K562 (cell line): ENCODE measurements around the gene FAM167B. TPM values are rescaled to one million over a fixed set of nuclear protein-coding genes. Genes with fewer than 3 reads are reported as not detected.

Experiments
- ADNP ChIP-seq: fragments of 200-800 bp; sonication (Bioruptor generic); IDR thresholded peaks from 2 replicates; pipeline ENCODE4 v1.6.1; 2016; ENCODE audit warnings: missing genetic modification characterization, missing compliant biosample characterization
- BACH1 ChIP-seq: fragments of 200-800 bp; sonication (Bioruptor generic); IDR thresholded peaks from 2 replicates; pipeline ENCODE4 v1.6.1; 2016; ENCODE audit warnings: missing genetic modification characterization, missing compliant biosample characterization
- BDP1 ChIP-seq: IDR thresholded peaks from 3 replicates; pipeline ENCODE4 v1.6.1; 2011; ENCODE audit not compliant: insufficient read length, insufficient read depth
- CREBBP ChIP-seq: IDR thresholded peaks from one replicate; pipeline ENCODE4 v1.6.1; 2012; ENCODE audit warnings: low read depth, mild to moderate bottlenecking, control low read depth, inconsistent platforms, low read length
- CTBP1 ChIP-seq: fragments of 450-650 bp; IDR thresholded peaks from 2 replicates; pipeline ENCODE4 v1.6.1; 2016; ENCODE audit warnings: borderline replicate concordance
- GABPB2 ChIP-seq: fragments of 250-450 bp; sonication (Bioruptor Pico); conservative IDR thresholded peaks from 2 replicates; pipeline ENCODE4 v1.5.1; 2021; ENCODE audit warnings: mild to moderate bottlenecking
- HDAC2 ChIP-seq: fragments of 450-650 bp; IDR thresholded peaks from 2 replicates; pipeline ENCODE4 v1.6.1; 2016; ENCODE audit warnings: mild to moderate bottlenecking
- POLR2AphosphoS2 ChIP-seq: IDR thresholded peaks from 2 replicates; pipeline ENCODE4 v1.6.1; 2012; ENCODE audit warnings: low read length, improper control_type of control experiment
- SIN3B ChIP-seq: fragments of 450-650 bp; IDR thresholded peaks from 2 replicates; pipeline ENCODE4 v1.6.1; 2017; ENCODE audit warnings: low read depth, mild to moderate bottlenecking, moderate library complexity
- SMARCA5 ChIP-seq: fragments of 450-650 bp; IDR thresholded peaks from 2 replicates; pipeline ENCODE4 v1.6.1; 2016
- SNRNP70 ChIP-seq: fragments of 200-400 bp; formaldehyde crosslinking; optimal IDR thresholded peaks from 2 replicates; pipeline ENCODE3; 2017; ENCODE audit warnings: low read depth, low read length
- TBP ChIP-seq: optimal IDR thresholded peaks from 2 replicates; pipeline ENCODE3; 2011; ENCODE audit warnings: low read depth, low read length, improper control_type of control experiment
- polyA plus RNA-seq, 8 experiments: library from polyadenylated mRNA; depleted of rRNA in 4 of 8; stranded (reverse) in 5 of 8; unstranded in 3 of 8; fragments of >200 nt; fragmentation: Nextera tagmentation in 2 of 8; fragmentation: Illumina TruSeq in 1 of 8; extraction: Ambion mirVana in 2 of 8; extraction: Trizol in 1 of 8; gene quantifications; 2 replicates each; pipeline versions ENCODE4 v1.2.1 to v1.2.3, GENCODE V29; 2011 to 2014; ENCODE audit warnings: inconsistent platforms in 1 of 8, missing spikeins in 1 of 8
- total RNA-seq, 7 experiments: library from RNA; depleted of rRNA in 6 of 7; stranded (reverse); fragments of >200 nt in 6 of 7; fragmentation: Illumina TruSeq in 2 of 7; extraction: Trizol in 2 of 7; gene quantifications; 2 replicates each; pipeline versions ENCODE4 v1.2.1 to v1.2.3, GENCODE V29; 2011 to 2021; ENCODE audit warnings: low replicate concordance in 1 of 7
- TF ChIP-seq, protein P1 (sequence below): fragments of 450-650 bp; IDR thresholded peaks from 2 replicates; pipeline ENCODE4 v1.7.0; 2016; ENCODE audit warnings: borderline replicate concordance
- TF ChIP-seq, protein P2 (sequence below): fragments of 200-800 bp; sonication (Bioruptor generic); IDR thresholded peaks from 2 replicates; pipeline ENCODE4 v1.6.1; 2016; ENCODE audit warnings: missing genetic modification characterization, missing compliant biosample characterization
- TF ChIP-seq, protein P3 (sequence below): fragments of 450-650 bp; IDR thresholded peaks from one replicate; pipeline ENCODE4 v1.6.1; 2018; ENCODE audit warnings: mild to moderate bottlenecking, moderate library complexity; ENCODE audit not compliant: partially characterized antibody
- TF ChIP-seq, protein P4 (sequence below): fragments of 250-450 bp; sonication (Bioruptor Pico); IDR thresholded peaks from 2 replicates; pipeline ENCODE4 v1.6.1; 2021; ENCODE audit warnings: mild to moderate bottlenecking
- TF ChIP-seq, protein P5 (sequence below): fragments of 250-450 bp; sonication (Bioruptor Pico); IDR thresholded peaks from 2 replicates; pipeline ENCODE4 v1.5.1; 2021; ENCODE audit warnings: mild to moderate bottlenecking
- TF ChIP-seq, protein P6 (sequence below): fragments of 250-450 bp; sonication (Bioruptor Pico); IDR thresholded peaks from 2 replicates; pipeline ENCODE4 v1.9.0; 2021; ENCODE audit warnings: mild to moderate bottlenecking

The FAM167B gene
- total and polyA plus RNA-seq, 9 of the 15 experiments (the other 6 are each of a cell fraction or from before 2014, with no cell fraction given) = not detected

DNA sequence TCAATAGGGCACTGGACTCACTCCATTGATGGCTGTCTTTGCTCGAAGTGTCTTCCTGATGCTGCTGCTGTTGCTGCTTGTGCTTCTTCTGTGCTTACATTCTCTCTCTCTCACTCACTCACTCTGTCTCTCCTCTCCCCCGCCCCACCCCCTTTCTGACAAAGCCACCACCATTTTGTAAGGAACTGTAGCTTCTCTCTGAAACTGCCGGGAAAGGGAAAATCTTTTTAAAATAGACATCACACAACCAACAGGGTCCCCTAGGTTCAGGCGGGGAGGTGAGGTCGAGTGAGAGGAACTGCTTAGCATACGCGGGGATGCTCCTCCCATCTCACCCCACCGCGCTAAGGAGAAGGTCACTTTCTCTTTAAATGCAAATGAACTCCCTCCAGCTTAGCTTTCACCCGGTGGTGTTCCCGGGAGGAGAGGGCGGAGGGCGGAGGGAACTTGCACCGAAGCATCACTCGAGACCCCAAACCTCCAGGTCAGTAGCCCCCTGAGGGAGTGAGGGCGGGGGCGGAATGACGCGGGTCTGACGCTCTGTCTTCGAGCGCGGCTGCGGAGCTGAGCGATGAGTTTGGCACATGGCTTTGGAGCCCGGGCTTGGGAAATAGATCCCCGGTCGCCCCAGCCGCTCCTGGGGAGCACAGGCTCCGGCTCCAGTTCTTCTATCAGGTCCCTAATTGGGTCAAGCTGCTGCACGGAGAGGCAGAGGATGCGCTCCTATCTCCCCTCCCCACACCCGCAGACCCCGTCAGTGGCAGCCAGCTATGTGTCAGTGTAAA is 46.6 kb upstream of the FAM167B start, which contains the start of gene CCDC28B (continued):
- no peak for TF ChIP-seq ADNP
- no peak for TF ChIP-seq SIN3B
- TF ChIP-seq, protein P1, sequence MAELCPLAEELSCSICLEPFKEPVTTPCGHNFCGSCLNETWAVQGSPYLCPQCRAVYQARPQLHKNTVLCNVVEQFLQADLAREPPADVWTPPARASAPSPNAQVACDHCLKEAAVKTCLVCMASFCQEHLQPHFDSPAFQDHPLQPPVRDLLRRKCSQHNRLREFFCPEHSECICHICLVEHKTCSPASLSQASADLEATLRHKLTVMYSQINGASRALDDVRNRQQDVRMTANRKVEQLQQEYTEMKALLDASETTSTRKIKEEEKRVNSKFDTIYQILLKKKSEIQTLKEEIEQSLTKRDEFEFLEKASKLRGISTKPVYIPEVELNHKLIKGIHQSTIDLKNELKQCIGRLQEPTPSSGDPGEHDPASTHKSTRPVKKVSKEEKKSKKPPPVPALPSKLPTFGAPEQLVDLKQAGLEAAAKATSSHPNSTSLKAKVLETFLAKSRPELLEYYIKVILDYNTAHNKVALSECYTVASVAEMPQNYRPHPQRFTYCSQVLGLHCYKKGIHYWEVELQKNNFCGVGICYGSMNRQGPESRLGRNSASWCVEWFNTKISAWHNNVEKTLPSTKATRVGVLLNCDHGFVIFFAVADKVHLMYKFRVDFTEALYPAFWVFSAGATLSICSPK = no peak
- TF ChIP-seq, protein P2, sequence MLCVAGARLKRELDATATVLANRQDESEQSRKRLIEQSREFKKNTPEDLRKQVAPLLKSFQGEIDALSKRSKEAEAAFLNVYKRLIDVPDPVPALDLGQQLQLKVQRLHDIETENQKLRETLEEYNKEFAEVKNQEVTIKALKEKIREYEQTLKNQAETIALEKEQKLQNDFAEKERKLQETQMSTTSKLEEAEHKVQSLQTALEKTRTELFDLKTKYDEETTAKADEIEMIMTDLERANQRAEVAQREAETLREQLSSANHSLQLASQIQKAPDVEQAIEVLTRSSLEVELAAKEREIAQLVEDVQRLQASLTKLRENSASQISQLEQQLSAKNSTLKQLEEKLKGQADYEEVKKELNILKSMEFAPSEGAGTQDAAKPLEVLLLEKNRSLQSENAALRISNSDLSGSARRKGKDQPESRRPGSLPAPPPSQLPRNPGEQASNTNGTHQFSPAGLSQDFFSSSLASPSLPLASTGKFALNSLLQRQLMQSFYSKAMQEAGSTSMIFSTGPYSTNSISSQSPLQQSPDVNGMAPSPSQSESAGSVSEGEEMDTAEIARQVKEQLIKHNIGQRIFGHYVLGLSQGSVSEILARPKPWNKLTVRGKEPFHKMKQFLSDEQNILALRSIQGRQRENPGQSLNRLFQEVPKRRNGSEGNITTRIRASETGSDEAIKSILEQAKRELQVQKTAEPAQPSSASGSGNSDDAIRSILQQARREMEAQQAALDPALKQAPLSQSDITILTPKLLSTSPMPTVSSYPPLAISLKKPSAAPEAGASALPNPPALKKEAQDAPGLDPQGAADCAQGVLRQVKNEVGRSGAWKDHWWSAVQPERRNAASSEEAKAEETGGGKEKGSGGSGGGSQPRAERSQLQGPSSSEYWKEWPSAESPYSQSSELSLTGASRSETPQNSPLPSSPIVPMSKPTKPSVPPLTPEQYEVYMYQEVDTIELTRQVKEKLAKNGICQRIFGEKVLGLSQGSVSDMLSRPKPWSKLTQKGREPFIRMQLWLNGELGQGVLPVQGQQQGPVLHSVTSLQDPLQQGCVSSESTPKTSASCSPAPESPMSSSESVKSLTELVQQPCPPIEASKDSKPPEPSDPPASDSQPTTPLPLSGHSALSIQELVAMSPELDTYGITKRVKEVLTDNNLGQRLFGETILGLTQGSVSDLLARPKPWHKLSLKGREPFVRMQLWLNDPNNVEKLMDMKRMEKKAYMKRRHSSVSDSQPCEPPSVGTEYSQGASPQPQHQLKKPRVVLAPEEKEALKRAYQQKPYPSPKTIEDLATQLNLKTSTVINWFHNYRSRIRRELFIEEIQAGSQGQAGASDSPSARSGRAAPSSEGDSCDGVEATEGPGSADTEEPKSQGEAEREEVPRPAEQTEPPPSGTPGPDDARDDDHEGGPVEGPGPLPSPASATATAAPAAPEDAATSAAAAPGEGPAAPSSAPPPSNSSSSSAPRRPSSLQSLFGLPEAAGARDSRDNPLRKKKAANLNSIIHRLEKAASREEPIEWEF (CRISPR knock-in tag) = peak; percentile 47; the same call in 1 of the 2 replicates
- TF ChIP-seq TBP = peak; percentile 30
- no peak; the same call in 1 of the 2 replicates for TF ChIP-seq HDAC2
- TF ChIP-seq, protein P3, sequence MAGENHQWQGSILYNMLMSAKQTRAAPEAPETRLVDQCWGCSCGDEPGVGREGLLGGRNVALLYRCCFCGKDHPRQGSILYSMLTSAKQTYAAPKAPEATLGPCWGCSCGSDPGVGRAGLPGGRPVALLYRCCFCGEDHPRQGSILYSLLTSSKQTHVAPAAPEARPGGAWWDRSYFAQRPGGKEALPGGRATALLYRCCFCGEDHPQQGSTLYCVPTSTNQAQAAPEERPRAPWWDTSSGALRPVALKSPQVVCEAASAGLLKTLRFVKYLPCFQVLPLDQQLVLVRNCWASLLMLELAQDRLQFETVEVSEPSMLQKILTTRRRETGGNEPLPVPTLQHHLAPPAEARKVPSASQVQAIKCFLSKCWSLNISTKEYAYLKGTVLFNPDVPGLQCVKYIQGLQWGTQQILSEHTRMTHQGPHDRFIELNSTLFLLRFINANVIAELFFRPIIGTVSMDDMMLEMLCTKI = no peak
- no peak for TF ChIP-seq GABPB2 (CRISPR knock-in tag)
- TF ChIP-seq BACH1 (tag) = peak; percentile 59; the same call in 1 of the 2 replicates
- no peak; the same call in 1 of the 2 replicates for TF ChIP-seq POLR2AphosphoS2
- TF ChIP-seq SNRNP70 = no peak
- TF ChIP-seq, protein P4, sequence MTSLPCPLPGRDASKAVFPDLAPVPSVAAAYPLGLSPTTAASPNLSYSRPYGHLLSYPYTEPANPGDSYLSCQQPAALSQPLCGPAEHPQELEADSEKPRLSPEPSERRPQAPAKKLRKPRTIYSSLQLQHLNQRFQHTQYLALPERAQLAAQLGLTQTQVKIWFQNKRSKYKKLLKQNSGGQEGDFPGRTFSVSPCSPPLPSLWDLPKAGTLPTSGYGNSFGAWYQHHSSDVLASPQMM (CRISPR knock-in tag) = no peak
- TF ChIP-seq, protein P5, sequence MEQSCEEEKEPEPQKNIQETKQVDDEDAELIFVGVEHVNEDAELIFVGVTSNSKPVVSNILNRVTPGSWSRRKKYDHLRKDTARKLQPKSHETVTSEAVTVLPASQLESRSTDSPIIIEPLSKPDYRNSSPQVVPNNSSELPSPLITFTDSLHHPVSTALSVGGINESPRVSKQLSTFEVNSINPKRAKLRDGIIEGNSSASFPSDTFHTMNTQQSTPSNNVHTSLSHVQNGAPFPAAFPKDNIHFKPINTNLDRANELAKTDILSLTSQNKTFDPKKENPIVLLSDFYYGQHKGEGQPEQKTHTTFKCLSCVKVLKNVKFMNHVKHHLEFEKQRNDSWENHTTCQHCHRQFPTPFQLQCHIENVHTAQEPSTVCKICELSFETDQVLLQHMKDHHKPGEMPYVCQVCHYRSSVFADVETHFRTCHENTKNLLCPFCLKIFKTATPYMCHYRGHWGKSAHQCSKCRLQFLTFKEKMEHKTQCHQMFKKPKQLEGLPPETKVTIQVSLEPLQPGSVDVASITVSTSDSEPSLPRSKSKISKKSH (CRISPR knock-in tag) = no peak
- TF ChIP-seq BDP1 = no peak
- TF ChIP-seq SMARCA5 = no peak
- peak; percentile 57; the same call in 1 of the 2 replicates for TF ChIP-seq CTBP1
- TF ChIP-seq, protein P6, sequence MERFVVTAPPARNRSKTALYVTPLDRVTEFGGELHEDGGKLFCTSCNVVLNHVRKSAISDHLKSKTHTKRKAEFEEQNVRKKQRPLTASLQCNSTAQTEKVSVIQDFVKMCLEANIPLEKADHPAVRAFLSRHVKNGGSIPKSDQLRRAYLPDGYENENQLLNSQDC (CRISPR knock-in tag) = no peak
- no peak for TF ChIP-seq CREBBP
